ENCODE measurements around the gene AP2A1.

Gene AP2A1

GRCh38 chr19:49853852-49854377 is 87.1 kb downstream of the AP2A1 start:
- H2AFZ ChIP-seq (ENCODE audit: low read depth, low read length): no peak overlapping the region
- no peaks in the 10 kb centered on the region for H3K27me3 ChIP-seq (ENCODE audit: low read depth, low read length)
- no peak overlapping the region for H3K4me3 ChIP-seq (ENCODE audit: low read length)
- H3K4me2 ChIP-seq (ENCODE audit: low read length): no peak overlapping the region; the same call in 1 of the 2 replicates
- H3K36me3 ChIP-seq (replicated peaks; ENCODE audit: low read depth, low read length): peaks cover 45% of the 10 kb centered on the region
- H4K20me1 ChIP-seq (ENCODE audit: insufficient read depth, low read length): peaks cover 43% of the 10 kb centered on the region
- no peak for TF ChIP-seq EZH2phosphoT487 (IDR thresholded peaks at IDR 0.05; ENCODE audit: low read depth)
- TF ChIP-seq, protein P1, sequence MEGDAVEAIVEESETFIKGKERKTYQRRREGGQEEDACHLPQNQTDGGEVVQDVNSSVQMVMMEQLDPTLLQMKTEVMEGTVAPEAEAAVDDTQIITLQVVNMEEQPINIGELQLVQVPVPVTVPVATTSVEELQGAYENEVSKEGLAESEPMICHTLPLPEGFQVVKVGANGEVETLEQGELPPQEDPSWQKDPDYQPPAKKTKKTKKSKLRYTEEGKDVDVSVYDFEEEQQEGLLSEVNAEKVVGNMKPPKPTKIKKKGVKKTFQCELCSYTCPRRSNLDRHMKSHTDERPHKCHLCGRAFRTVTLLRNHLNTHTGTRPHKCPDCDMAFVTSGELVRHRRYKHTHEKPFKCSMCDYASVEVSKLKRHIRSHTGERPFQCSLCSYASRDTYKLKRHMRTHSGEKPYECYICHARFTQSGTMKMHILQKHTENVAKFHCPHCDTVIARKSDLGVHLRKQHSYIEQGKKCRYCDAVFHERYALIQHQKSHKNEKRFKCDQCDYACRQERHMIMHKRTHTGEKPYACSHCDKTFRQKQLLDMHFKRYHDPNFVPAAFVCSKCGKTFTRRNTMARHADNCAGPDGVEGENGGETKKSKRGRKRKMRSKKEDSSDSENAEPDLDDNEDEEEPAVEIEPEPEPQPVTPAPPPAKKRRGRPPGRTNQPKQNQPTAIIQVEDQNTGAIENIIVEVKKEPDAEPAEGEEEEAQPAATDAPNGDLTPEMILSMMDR (IDR thresholded peaks at IDR 0.05; ENCODE audit: low read depth, low read length): no peak
- peaks cover 1% of the 10 kb centered on the region; the same call in 1 of the 2 replicates for H3K9me3 ChIP-seq (ENCODE audit: insufficient read depth, low read length)
- peaks cover 29% of the 10 kb centered on the region for H3K79me2 ChIP-seq (ENCODE audit: low read length)
- peaks cover 31% of the 10 kb centered on the region for H3K4me1 ChIP-seq (ENCODE audit: low read length)
- no peak overlapping the region for H3K9ac ChIP-seq (ENCODE audit: low read length)
- H3K27ac ChIP-seq (ENCODE audit: low read length): no peak overlapping the region

- Histone ChIP-seq H3K27me3 (ENCODE audit: low read depth, low read length) (no peaks in the 10 kb centered on the region), H3K27ac (ENCODE audit: low read length) (no peak overlapping the region), H3K36me3 (replicated peaks; ENCODE audit: low read depth, low read length) (peaks cover 43% of the 10 kb centered on the region), H3K79me2 (ENCODE audit: low read length) (peaks cover 29% of the 10 kb centered on the region), H3K9me3 (ENCODE audit: insufficient read depth, low read length) (no peaks in the 10 kb centered on the region), H3K4me2 (ENCODE audit: low read length) (no peak overlapping the region), H3K9ac (ENCODE audit: low read length) (no peak overlapping the region), H2AFZ (ENCODE audit: low read depth, low read length) (no peak overlapping the region), H3K4me3 (ENCODE audit: low read length) (no peak overlapping the region), H3K4me1 (ENCODE audit: low read length) (peaks cover 23% of the 10 kb centered on the region), H4K20me1 (ENCODE audit: insufficient read depth, low read length) (peaks cover 43% of the 10 kb centered on the region)
- TF ChIP-seq EZH2phosphoT487 (IDR thresholded peaks at IDR 0.05; ENCODE audit: low read depth): no peak
- TF ChIP-seq, protein P1 (IDR thresholded peaks at IDR 0.05; ENCODE audit: low read depth, low read length): no peak
Observed at GRCh38 chr19:49854378-49855263, 87.8 kb downstream of the AP2A1 start.

DNA sequence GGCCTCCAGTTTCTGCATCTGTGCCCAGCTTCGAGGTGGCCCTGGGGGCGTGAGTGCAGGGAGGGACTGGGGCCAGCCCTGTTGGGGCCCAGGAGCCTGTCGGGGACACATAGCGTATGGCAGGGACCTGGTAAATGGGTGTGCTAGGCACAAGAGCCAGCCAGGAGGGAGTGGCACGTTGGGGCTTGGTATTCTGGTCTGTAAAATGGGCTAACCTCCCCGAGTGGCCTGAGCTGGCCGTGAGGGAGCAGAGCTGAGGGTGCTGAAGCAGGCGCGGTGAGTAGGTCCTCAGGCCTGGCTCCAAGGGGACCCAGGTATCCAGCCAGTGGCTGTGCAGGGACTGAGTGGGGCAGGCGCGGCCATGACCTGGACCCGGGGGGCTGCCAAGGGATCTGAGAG is 88.5 kb downstream of the AP2A1 start:
- no peaks in the 10 kb centered on the region for H3K9me3 ChIP-seq (ENCODE audit: insufficient read depth, low read length)
- peaks cover 29% of the 10 kb centered on the region for H3K79me2 ChIP-seq (ENCODE audit: low read length)
- H3K9ac ChIP-seq (ENCODE audit: low read length): no peak overlapping the region
- H3K4me1 ChIP-seq (ENCODE audit: low read length): peaks cover 19% of the 10 kb centered on the region
- H3K27ac ChIP-seq (ENCODE audit: low read length): no peak overlapping the region
- peaks cover 43% of the 10 kb centered on the region for H4K20me1 ChIP-seq (ENCODE audit: insufficient read depth, low read length)
- no peak overlapping the region for H3K4me3 ChIP-seq (ENCODE audit: low read length)
- no peak overlapping the region for H2AFZ ChIP-seq (ENCODE audit: low read depth, low read length)
- no peak for TF ChIP-seq EZH2phosphoT487 (IDR thresholded peaks at IDR 0.05; ENCODE audit: low read depth)
- TF ChIP-seq, protein P1 (IDR thresholded peaks at IDR 0.05; ENCODE audit: low read depth, low read length): no peak
- peaks cover 43% of the 10 kb centered on the region for H3K36me3 ChIP-seq (replicated peaks; ENCODE audit: low read depth, low read length)
- no peak overlapping the region for H3K4me2 ChIP-seq (ENCODE audit: low read length)
- H3K27me3 ChIP-seq (ENCODE audit: low read depth, low read length): no peaks in the 10 kb centered on the region
